ENCODE results near the gene ILDR1.

Gene ILDR1

DNA sequence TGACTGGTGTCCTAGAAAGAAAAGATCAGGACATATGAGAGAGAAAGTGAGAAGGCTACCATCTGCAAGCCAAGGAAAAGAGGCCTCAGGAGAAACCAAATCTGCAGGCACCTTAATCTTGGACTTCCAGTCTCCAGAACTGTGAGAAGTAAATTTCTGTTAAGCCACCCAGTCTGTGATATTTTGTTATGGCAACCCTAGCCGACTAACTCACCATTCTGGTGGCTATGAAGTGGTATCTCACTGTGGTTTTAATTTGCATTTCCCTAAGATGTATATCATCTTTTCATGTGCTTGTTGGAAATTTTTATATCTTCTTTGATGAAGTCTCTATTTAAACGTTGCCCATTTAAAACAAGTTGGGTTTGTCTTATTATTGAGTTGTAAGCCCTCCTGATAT lies 40.6 kb downstream of the ILDR1 start:
- TF ChIP-seq, protein P1, sequence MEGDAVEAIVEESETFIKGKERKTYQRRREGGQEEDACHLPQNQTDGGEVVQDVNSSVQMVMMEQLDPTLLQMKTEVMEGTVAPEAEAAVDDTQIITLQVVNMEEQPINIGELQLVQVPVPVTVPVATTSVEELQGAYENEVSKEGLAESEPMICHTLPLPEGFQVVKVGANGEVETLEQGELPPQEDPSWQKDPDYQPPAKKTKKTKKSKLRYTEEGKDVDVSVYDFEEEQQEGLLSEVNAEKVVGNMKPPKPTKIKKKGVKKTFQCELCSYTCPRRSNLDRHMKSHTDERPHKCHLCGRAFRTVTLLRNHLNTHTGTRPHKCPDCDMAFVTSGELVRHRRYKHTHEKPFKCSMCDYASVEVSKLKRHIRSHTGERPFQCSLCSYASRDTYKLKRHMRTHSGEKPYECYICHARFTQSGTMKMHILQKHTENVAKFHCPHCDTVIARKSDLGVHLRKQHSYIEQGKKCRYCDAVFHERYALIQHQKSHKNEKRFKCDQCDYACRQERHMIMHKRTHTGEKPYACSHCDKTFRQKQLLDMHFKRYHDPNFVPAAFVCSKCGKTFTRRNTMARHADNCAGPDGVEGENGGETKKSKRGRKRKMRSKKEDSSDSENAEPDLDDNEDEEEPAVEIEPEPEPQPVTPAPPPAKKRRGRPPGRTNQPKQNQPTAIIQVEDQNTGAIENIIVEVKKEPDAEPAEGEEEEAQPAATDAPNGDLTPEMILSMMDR (IDR thresholded peaks at IDR 0.05) = no peak
- DNase-seq (ENCODE audit: low spot score) = no peak
- Histone ChIP-seq H3K4me3 (no peak overlapping the region), H3K27ac (no peak overlapping the region)

DNA sequence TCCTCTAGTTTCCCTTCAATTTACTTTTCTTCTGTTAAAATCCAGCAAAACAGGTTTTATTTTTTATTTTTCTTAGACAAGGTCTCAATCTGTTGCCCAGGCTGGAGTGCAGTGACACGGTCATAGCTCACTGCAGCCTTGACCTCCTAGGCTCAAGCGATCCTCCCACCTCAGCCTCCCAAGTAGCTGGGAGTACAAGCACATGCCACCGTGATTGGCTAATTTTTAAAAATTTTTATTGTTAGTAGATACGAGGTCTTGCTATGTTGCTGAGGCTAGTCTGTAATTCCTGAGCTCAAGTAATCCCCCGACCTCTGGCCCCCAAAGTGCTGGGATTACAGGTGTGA lies 41.6 kb downstream of the ILDR1 start:
- Histone ChIP-seq H3K4me3 (no peak overlapping the region), H3K27ac (no peak overlapping the region)
- DNase-seq (ENCODE audit: low spot score) = no peak
- TF ChIP-seq, protein P1 (IDR thresholded peaks at IDR 0.05) = no peak

DNA sequence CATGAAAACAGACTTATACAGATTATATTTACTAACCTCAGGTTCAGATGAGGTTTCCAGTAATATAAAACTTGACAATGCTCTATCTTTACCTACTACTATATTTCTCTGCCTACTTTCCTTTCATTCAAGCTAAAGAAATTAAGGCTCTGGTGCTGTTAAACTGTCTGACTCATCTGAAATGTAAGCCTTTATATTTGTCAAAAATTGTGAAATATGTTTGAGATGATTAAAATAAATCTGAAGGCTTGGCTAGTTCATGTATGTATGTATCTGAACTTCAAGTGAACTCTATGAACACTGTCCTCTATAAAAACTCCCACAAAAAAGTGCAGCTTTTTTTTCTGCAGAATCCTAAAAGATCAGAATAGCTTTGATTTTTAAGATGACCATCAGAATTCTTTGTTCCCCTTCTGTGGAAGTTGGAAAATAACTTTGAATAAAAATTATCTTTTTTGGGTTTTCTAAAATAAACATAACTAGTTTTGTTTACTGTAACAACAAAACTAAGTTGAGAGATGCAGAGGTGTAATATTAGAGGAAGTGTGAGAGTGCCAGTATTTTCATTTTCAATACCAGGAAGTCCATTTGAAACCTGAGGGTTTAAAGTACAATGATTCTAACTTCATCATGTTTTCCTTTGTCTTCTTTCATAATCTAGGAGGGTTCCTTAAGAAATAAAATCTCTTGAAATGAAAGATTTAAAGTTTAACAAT lies 42.2 kb downstream of the ILDR1 start:
- TF ChIP-seq, protein P1 (IDR thresholded peaks at IDR 0.05) = no peak
- Histone ChIP-seq H3K4me3 (no peak overlapping the region), H3K27ac (no peak overlapping the region)
- DNase-seq (ENCODE audit: low spot score) = no peak

DNA sequence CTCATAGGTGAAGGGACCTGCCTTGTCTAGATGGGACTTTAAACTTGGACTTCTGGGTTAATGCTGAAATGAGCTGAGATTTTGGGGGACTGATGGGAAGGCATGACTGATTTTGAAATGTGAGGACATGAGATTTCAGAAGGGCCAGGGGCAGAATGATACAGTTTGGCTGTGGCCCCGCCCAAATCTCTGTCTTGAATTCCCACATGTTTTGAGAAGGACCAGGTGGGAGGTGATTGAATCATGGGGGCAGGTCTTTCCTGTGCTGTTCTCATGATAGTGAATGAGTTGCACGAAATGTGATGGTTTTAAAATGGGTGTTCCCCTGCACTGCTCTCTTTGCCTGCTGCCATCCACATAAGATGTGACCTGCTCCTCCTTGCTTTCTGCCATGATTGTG lies 42.8 kb downstream of the ILDR1 start:
- TF ChIP-seq, protein P1 (IDR thresholded peaks at IDR 0.05) = no peak
- Histone ChIP-seq H3K4me3 (no peak overlapping the region), H3K27ac (no peak overlapping the region)
- DNase-seq (ENCODE audit: low spot score) = no peak

DNA sequence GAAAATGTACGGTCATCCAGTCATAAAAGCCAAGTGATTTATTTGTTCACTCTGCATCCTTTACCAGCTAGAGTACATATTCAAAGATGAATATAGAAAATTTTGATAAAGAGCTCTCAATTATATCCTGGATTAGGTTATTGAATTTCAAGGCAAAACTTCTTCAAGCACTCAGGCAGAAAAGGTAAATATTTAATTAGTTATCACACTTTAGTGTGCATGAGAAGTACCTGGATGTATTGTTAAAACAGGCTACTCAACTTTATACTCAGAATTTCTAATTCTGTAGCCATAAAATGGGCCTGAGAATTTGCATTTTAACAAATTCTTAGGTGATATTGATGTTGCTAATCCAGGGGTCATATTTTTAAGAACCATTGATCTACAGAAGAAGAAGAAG lies 45.3 kb downstream of the ILDR1 start:
- no peak overlapping the region for H3K27ac ChIP-seq
- DNase-seq (ENCODE audit: low spot score) = no peak
- no peak overlapping the region for H3K4me3 ChIP-seq
- TF ChIP-seq, protein P1 (IDR thresholded peaks at IDR 0.05) = no peak

DNA sequence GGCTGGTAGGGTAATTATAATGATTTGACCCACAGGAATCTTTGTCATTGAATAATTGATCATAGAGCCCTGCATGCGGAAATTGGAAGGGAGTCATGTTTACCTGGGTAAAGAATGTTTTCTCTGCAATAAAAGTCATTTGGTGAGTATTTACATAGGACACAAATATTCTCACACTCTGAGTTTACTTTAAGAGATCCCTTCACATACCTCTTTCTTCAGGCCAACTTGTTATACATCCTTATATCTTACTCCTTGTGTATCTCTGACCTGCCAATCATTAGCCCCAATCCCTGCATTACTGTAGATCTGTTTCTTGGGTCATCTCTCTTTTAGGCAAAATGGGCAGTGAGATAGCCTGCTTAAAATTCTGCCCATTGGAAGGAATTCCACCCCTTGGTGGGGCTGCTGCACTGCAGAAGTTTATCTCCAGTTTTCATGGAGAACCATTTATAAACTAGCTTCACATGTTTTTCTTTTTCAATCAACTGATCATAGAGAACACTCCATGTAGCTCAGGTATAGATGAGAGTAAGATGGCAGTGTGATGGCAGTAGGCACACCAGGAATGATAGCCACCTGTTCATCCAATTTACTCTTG lies 46.2 kb downstream of the ILDR1 start:
- TF ChIP-seq, protein P1 (IDR thresholded peaks at IDR 0.05) = no peak
- DNase-seq (ENCODE audit: low spot score) = no peak
- H3K27ac ChIP-seq = no peak overlapping the region
- no peak overlapping the region for H3K4me3 ChIP-seq

DNA sequence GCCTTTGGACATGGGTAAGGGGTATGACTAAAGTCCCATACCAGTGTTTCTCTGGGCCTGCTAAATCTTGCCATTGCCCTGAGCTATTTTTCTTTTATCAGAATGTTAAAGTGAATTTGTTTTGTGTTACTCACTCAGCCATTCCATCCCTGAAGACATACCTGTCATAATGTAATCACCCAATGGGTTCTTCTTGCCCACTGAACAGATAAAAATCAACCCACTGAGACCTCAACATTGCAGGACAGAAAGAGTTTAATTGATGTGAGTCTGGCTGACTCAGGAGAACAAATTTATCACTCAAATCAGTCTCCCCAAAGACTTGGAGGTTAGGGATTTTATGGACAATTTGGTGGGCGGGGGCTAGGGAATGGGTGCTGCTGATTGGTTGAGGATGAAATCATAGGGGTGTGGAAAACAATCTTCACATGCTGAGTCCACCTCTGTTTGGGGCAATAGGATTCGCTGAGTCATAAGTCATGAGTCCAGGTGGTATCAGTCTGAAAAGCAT lies 47.4 kb downstream of the ILDR1 start:
- no peak for DNase-seq (ENCODE audit: low spot score)
- no peak overlapping the region for H3K4me3 ChIP-seq
- no peak overlapping the region for H3K27ac ChIP-seq
- TF ChIP-seq, protein P1 (IDR thresholded peaks at IDR 0.05) = no peak
